H1 (cell line): ENCODE measurements around the gene TP63. TPM values are rescaled to one million over a fixed set of nuclear protein-coding genes. Genes with fewer than 3 reads are reported as not detected.

Source experiments
- CTCF ChIA-PET: fragments of 300-600 bp; sonication (Branson Sonifier 250); formaldehyde crosslinking; loops from one replicate; lab custom pipeline; 2021; ENCODE audit not compliant: partially characterized antibody; lab: Charles Lee
- POLR2A ChIA-PET: fragments of 300-600 bp; sonication (Branson Sonifier 250); formaldehyde crosslinking; loops from one replicate; lab custom pipeline; 2021; ENCODE audit warnings: inconsistent platforms; ENCODE audit not compliant: partially characterized antibody; lab: Charles Lee
- DNase-seq, 2 experiments: peaks; one replicate each; pipeline versions ENCODE4 v3.0.0 to v3.0.0-alpha.2; 2010 to 2022; ENCODE audit warnings: low spot score in 2 of 2, low read depth in 1 of 2, mixed read lengths in 1 of 2
- FAIRE-seq: peaks from 2 replicates; lab custom pipeline; 2011; peaks lifted over from hg19 to GRCh38; lab: Jason Lieb, UNC
- H2AFZ ChIP-seq: 2 replicates; pipeline ENCODE4 v1.8.1; 2012; ENCODE audit warnings: low read length, inconsistent platforms
- H2AK5ac ChIP-seq: 2 replicates; pipeline ENCODE4 v1.6.1; 2013; ENCODE audit warnings: low read depth, low read length
- H2BK120ac ChIP-seq: replicated peaks from 2 replicates; pipeline ENCODE3; 2013; ENCODE audit warnings: low read depth, low read length, inconsistent platforms
- H2BK12ac ChIP-seq: 2 replicates; pipeline ENCODE4 v1.6.1; 2013; ENCODE audit warnings: low read depth, low read length
- H2BK15ac ChIP-seq: 2 replicates; pipeline ENCODE4 v1.6.1; 2013; ENCODE audit warnings: low read length
- H2BK20ac ChIP-seq: 2 replicates; pipeline ENCODE4 v1.6.1; 2013; ENCODE audit warnings: low read length
- H2BK5ac ChIP-seq: 2 replicates; pipeline ENCODE4 v1.6.1; 2013; ENCODE audit warnings: low read depth, low read length
- H3K14ac ChIP-seq: 2 replicates; pipeline ENCODE4 v1.6.1; 2013; ENCODE audit warnings: inconsistent platforms; ENCODE audit not compliant: insufficient read length
- H3K18ac ChIP-seq: 2 replicates; pipeline ENCODE4 v1.6.1; 2013; ENCODE audit warnings: low read length; ENCODE audit errors: extremely low read depth
- H3K23ac ChIP-seq: 2 replicates; pipeline ENCODE4 v1.6.1; 2013; ENCODE audit warnings: inconsistent platforms; ENCODE audit not compliant: insufficient read length
- H3K23me2 ChIP-seq: 2 replicates; pipeline ENCODE4 v1.6.1; 2013; ENCODE audit warnings: low read depth, low read length
- H3K27ac ChIP-seq: 2 replicates; pipeline ENCODE4 v1.6.1; 2011; ENCODE audit warnings: low read depth, low read length, inconsistent platforms
- H3K27me3 ChIP-seq, 4 experiments: replicated peaks in 1 of 4; 1 replicate in 1 of 4; 2 replicates in 3 of 4; pipeline versions ENCODE4 v1.6.1 to v1.8.1; 2011 to 2013; ENCODE audit warnings: low read length in 3 of 4, mild to moderate bottlenecking in 3 of 4, inconsistent platforms in 2 of 4, mixed read lengths in 2 of 4, moderate library complexity in 1 of 4; ENCODE audit not compliant: control insufficient read depth in 3 of 4, insufficient read depth in 3 of 4; ENCODE audit errors: extremely low read depth in 1 of 4
- H3K36me3 ChIP-seq, 4 experiments: 2 replicates each; pipeline versions ENCODE4 v1.6.1 to v1.8.1; 2011 to 2013; ENCODE audit warnings: mild to moderate bottlenecking in 4 of 4, low read length in 3 of 4, moderate library complexity in 2 of 4, control low read depth in 1 of 4, inconsistent platforms in 1 of 4; ENCODE audit not compliant: insufficient read depth in 4 of 4, control insufficient read depth in 2 of 4
- H3K4ac ChIP-seq: replicated peaks from 2 replicates; pipeline ENCODE3; 2013; ENCODE audit warnings: low read length, low read depth, mixed read lengths, inconsistent platforms; ENCODE audit not compliant: insufficient read length
- H3K4me1 ChIP-seq, 4 experiments: replicated peaks in 1 of 4; 1 replicate in 1 of 4; 2 replicates in 3 of 4; pipeline versions ENCODE4 v1.6.1 to v1.8.1; 2011 to 2013; ENCODE audit warnings: low read length in 3 of 4, inconsistent platforms in 2 of 4, mixed read lengths in 1 of 4; ENCODE audit not compliant: insufficient read depth in 4 of 4, control insufficient read depth in 3 of 4
- H3K4me2 ChIP-seq, 2 experiments: 2 replicates each; pipeline versions ENCODE4 v1.6.1 to v1.8.1; 2011 to 2013; ENCODE audit warnings: low read depth in 2 of 2, low read length in 2 of 2, control low read depth in 1 of 2, inconsistent platforms in 1 of 2, mild to moderate bottlenecking in 1 of 2; ENCODE audit not compliant: insufficient read depth in 1 of 2
- H3K4me3 ChIP-seq, 4 experiments: fragments of 200-600, 300-600 bp in 1 of 4; sonication (generic), shearing (Covaris generic), sonication (Bioruptor Twin) in 1 of 4; 2 replicates each; pipeline versions ENCODE4 v1.5.1 to v1.8.1; 2011 to 2016; ENCODE audit warnings: low read length in 4 of 4, low read depth in 3 of 4, control low read depth in 2 of 4, inconsistent platforms in 2 of 4, mild to moderate bottlenecking in 2 of 4, mixed read lengths in 1 of 4, moderate library complexity in 1 of 4; ENCODE audit not compliant: insufficient read depth in 2 of 4; ENCODE audit errors: extremely low read depth in 1 of 4
- H3K56ac ChIP-seq: replicated peaks from 2 replicates; pipeline ENCODE3; 2013; ENCODE audit warnings: low read depth, mild to moderate bottlenecking, mixed read lengths, low read length, inconsistent platforms; ENCODE audit not compliant: insufficient read length
- H3K79me1 ChIP-seq: 2 replicates; pipeline ENCODE4 v1.6.1; 2013; ENCODE audit warnings: low read depth, low read length, control low read depth
- H3K79me2 ChIP-seq, 2 experiments: 2 replicates each; pipeline versions ENCODE4 v1.6.1 to v1.8.1; 2012 to 2013; ENCODE audit warnings: low read length in 2 of 2, mild to moderate bottlenecking in 2 of 2, inconsistent platforms in 1 of 2; ENCODE audit not compliant: insufficient read depth in 2 of 2, control insufficient read depth in 1 of 2
- H3K9ac ChIP-seq, 4 experiments: replicated peaks in 1 of 4; 1 replicate in 1 of 4; 2 replicates in 3 of 4; pipeline versions ENCODE4 v1.6.1 to v1.8.1; 2011 to 2013; ENCODE audit warnings: low read depth in 3 of 4, low read length in 3 of 4, control low read depth in 2 of 4, mild to moderate bottlenecking in 2 of 4, moderate library complexity in 2 of 4, inconsistent platforms in 1 of 4; ENCODE audit errors: extremely low read depth in 1 of 4
- H3K9me3 ChIP-seq, 2 experiments: 2 replicates each; pipeline versions ENCODE4 v1.6.1 to v1.8.1; 2012 to 2013; ENCODE audit warnings: mild to moderate bottlenecking in 2 of 2, moderate library complexity in 2 of 2, control low read depth in 1 of 2, inconsistent platforms in 1 of 2, low read depth in 1 of 2, low read length in 1 of 2, mixed read lengths in 1 of 2; ENCODE audit not compliant: insufficient read depth in 2 of 2
- H4K20me1 ChIP-seq, 2 experiments: replicated peaks in 1 of 2; 2 replicates each; pipeline versions ENCODE3 to v1.8.1; 2011 to 2013; ENCODE audit warnings: inconsistent platforms in 2 of 2, low read length in 2 of 2, mild to moderate bottlenecking in 1 of 2; ENCODE audit not compliant: insufficient read depth in 2 of 2, control insufficient read depth in 1 of 2
- H4K5ac ChIP-seq: 2 replicates; pipeline ENCODE4 v1.6.1; 2013; ENCODE audit warnings: low read length, low read depth, mixed read lengths, inconsistent platforms; ENCODE audit not compliant: insufficient read length
- H4K8ac ChIP-seq: 2 replicates; pipeline ENCODE4 v1.8.0; 2013; ENCODE audit warnings: mild to moderate bottlenecking, moderate library complexity, low read length, inconsistent platforms; ENCODE audit not compliant: insufficient read depth; ENCODE audit errors: extremely low read depth
- H4K91ac ChIP-seq: replicated peaks from 2 replicates; pipeline ENCODE3; 2013; ENCODE audit warnings: low read length, mixed read lengths, inconsistent platforms; ENCODE audit not compliant: insufficient read length
- ASH2L ChIP-seq: fragments of 200-600, 300-600 bp; sonication (generic); IDR thresholded peaks from one replicate; pipeline ENCODE4 v1.7.1; 2017; ENCODE audit warnings: low read length
- CTBP2 ChIP-seq: IDR thresholded peaks from 2 replicates; pipeline ENCODE4 v1.7.0; 2011; ENCODE audit warnings: borderline replicate concordance, mild to moderate bottlenecking, moderate library complexity, mixed read lengths, low read length; ENCODE audit not compliant: insufficient read depth, insufficient read length
- E2F6 ChIP-seq: IDR thresholded peaks from 2 replicates; pipeline ENCODE4 v1.6.1; 2012; ENCODE audit warnings: inconsistent platforms
- KDM4A ChIP-seq: IDR thresholded peaks from one replicate; pipeline ENCODE4 v1.7.1; 2012; ENCODE audit warnings: low read depth, mild to moderate bottlenecking, moderate library complexity, low read length, inconsistent platforms; ENCODE audit not compliant: severe bottlenecking
- KDM5A ChIP-seq: fragments of 200-600 bp; IDR thresholded peaks from 2 replicates; pipeline ENCODE4 v1.7.1; 2012; ENCODE audit warnings: mild to moderate bottlenecking, low read length, inconsistent platforms, mixed read lengths
- PHF8 ChIP-seq: fragments of 200-600 bp; sonication (generic); conservative IDR thresholded peaks from 2 replicates; pipeline ENCODE4 v1.7.1; 2012; ENCODE audit warnings: low read depth, mild to moderate bottlenecking, inconsistent platforms, low read length, moderate library complexity
- POU5F1 ChIP-seq: IDR thresholded peaks from 2 replicates; pipeline ENCODE4 v1.6.1; 2011; ENCODE audit warnings: low read depth, mild to moderate bottlenecking, low read length, moderate library complexity
- RAD21 ChIP-seq, 2 experiments: IDR thresholded peaks in 1 of 2; conservative IDR thresholded peaks in 1 of 2; 2 replicates each; pipeline ENCODE4 v1.6.1; 2011; ENCODE audit warnings: low read depth in 2 of 2, low read length in 2 of 2, improper control_type of control experiment in 1 of 2, inconsistent platforms in 1 of 2, mild to moderate bottlenecking in 1 of 2, moderate library complexity in 1 of 2
- RNF2 ChIP-seq: fragments of 200-900, 300-1000 bp; sonication (generic); IDR thresholded peaks from 2 replicates; pipeline ENCODE4 v1.7.1; 2016; ENCODE audit warnings: borderline replicate concordance, low read depth, mild to moderate bottlenecking, antibody characterized with exemption, low read length; ENCODE audit not compliant: poor library complexity, severe bottlenecking; ENCODE audit errors: missing control alignments
- SIX5 ChIP-seq: IDR thresholded peaks from 2 replicates; pipeline ENCODE4 v1.6.1; 2011; ENCODE audit warnings: mild to moderate bottlenecking, low read depth, low read length
- SP4 ChIP-seq: IDR thresholded peaks from 2 replicates; pipeline ENCODE4 v1.6.1; 2012; ENCODE audit warnings: low read length, inconsistent platforms
- TBP ChIP-seq: IDR thresholded peaks from 2 replicates; pipeline ENCODE4 v1.6.1; 2011; ENCODE audit warnings: low read depth, low read length, improper control_type of control experiment
- WGBS, 2 experiments: shearing (Covaris generic) in 1 of 2; methylation state at CpG; one replicate each; pipeline versions ENCODE4 v1.1.6 to v1.1.7; 2013 to 2015; ENCODE audit warnings: low lambda C conversion rate in 2 of 2, mixed read lengths in 2 of 2, inconsistent platforms in 1 of 2, low coverage in 1 of 2, missing lambda C conversion rate in 1 of 2; ENCODE audit not compliant: insufficient replicate concordance in 2 of 2, insufficient coverage in 1 of 2, insufficient read length in 1 of 2; ENCODE audit errors: extremely low coverage in 1 of 2, missing lambda C conversion rate in 1 of 2; 5-methylcytosine and 5-hydroxymethylcytosine counted together
- polyA plus RNA-seq, 7 experiments: library from polyadenylated mRNA; depleted of rRNA in 3 of 7; stranded (reverse) in 5 of 7; unstranded in 2 of 7; fragments of >200 nt in 5 of 7; fragments of 200-250 nt in 2 of 7; gene quantifications; 1 replicate in 5 of 7; 2 replicates in 1 of 7; 4 replicates in 1 of 7; pipeline versions ENCODE4 v1.2.1 to v1.2.3, GENCODE V29; 2011 to 2013; ENCODE audit warnings: missing spikeins in 2 of 7, mixed read lengths in 2 of 7
- total RNA-seq: library from RNA; stranded (reverse); fragmentation: NEBNext Ultra II Directional; extraction: Animal tissue kit (Norgen Biotek cat#: 25700); gene quantifications from 2 replicates; pipeline ENCODE4 v1.2.1, GENCODE V29; 2021

Gene TP63
- total and polyA plus RNA-seq, 2 of the 8 experiments (the other 6 are each of a cell fraction or from before 2014, with no cell fraction given) = not detected

GRCh38 chr3:189797103-189797750 is 166.0 kb downstream of the TP63 start:
- H3K4ac ChIP-seq = no peak overlapping the region
- H2AFZ ChIP-seq = no peak overlapping the region
- H4K20me1 ChIP-seq = no peaks in the 10 kb centered on the region
- H2BK120ac ChIP-seq = no peak overlapping the region
- no peaks in the 10 kb centered on the region for H3K9me3 ChIP-seq
- no peaks in the 10 kb centered on the region for H3K79me1 ChIP-seq
- H3K36me3 ChIP-seq = no peaks in the 10 kb centered on the region
- no peak overlapping the region for H2BK15ac ChIP-seq
- H3K27me3 ChIP-seq = peaks cover 2 to 16% (median 5%) of the 10 kb centered on the region in 4 experiments
- H4K5ac ChIP-seq = no peak overlapping the region
- no peak overlapping the region for H3K23ac ChIP-seq
- no peak overlapping the region for H4K8ac ChIP-seq
- peak; percentile 36 for FAIRE-seq
- no peak overlapping the region for H3K14ac ChIP-seq
- H3K56ac ChIP-seq = no peak overlapping the region
- no peak overlapping the region for H3K4me2 ChIP-seq
- H3K79me2 ChIP-seq = no peaks in the 10 kb centered on the region
- no peak for DNase-seq
- ChIA-PET CTCF (interaction anchor here (0.6 to 1.2 kb wide), 4 partner anchors 9 to 409 kb away, joined by 3 to 4 read pairs (median 3); no protein-coding TSS in a partner anchor), POLR2A (interaction anchor here (0.5 kb wide), 1 partner anchor 17 kb away, joined by 4 read pairs; no protein-coding TSS in a partner anchor)
- no peak overlapping the region for H2BK20ac ChIP-seq
- WGBS, 2 experiments = 86% methylated on average over 5 of the region's 5 CpGs; no CpG with 5 or more reads in 1 of the 2 experiments
- H3K27ac ChIP-seq = no peak overlapping the region
- no peak overlapping the region for H2BK12ac ChIP-seq
- H4K91ac ChIP-seq = no peak overlapping the region
- H3K4me3 ChIP-seq = no peak overlapping the region
- no peaks in the 10 kb centered on the region for H3K23me2 ChIP-seq
- H2BK5ac ChIP-seq = no peak overlapping the region
- no peak overlapping the region for H3K9ac ChIP-seq
- peaks cover 0 to 3% (median 0%) of the 10 kb centered on the region in 4 experiments; a peak in 1 of 7 replicates for H3K4me1 ChIP-seq
- no peak overlapping the region for H2AK5ac ChIP-seq
- no peak overlapping the region for H3K18ac ChIP-seq
- TF ChIP-seq ASH2L (no peak), KDM5A (no peak), E2F6 (no peak), RAD21 (IDR thresholded peaks at IDR 0.05 in 1 of 2, conservative IDR thresholded peaks at IDR 0.05 in 1 of 2; ENCODE audit: low read depth in 2 of 2, low read length in 2 of 2) (no peak), RNF2 (no peak), KDM4A (no peak), PHF8 (no peak), TBP (no peak), POU5F1 (no peak), SP4 (no peak), SIX5 (no peak), CTBP2 (no peak)
